HG03108 (cell line): ENCODE measurements around the gene NKPD1.

Experiments
- ATAC-seq: cut with Tn5 transposase; IDR thresholded peaks from one replicate; pipeline ENCODE4 v1.9.1; 2021; ENCODE audit warnings: moderate library complexity; ENCODE audit not compliant: unreplicated experiment

The NKPD1 gene

GRCh38 chr19:45156011-45156630, 4.7 kb downstream of the NKPD1 start:
- no peak for ATAC-seq

GRCh38 chr19:45154064-45154827, 6.5 kb downstream of the NKPD1 start:
- no peak for ATAC-seq

- ATAC-seq = no peak
These were observed 7.3 kb downstream of the NKPD1 start for GRCh38 chr19:45153339-45154063.

GRCh38 chr19:45152504-45153338, 8.1 kb downstream of the NKPD1 start:
- ATAC-seq = no peak

DNA sequence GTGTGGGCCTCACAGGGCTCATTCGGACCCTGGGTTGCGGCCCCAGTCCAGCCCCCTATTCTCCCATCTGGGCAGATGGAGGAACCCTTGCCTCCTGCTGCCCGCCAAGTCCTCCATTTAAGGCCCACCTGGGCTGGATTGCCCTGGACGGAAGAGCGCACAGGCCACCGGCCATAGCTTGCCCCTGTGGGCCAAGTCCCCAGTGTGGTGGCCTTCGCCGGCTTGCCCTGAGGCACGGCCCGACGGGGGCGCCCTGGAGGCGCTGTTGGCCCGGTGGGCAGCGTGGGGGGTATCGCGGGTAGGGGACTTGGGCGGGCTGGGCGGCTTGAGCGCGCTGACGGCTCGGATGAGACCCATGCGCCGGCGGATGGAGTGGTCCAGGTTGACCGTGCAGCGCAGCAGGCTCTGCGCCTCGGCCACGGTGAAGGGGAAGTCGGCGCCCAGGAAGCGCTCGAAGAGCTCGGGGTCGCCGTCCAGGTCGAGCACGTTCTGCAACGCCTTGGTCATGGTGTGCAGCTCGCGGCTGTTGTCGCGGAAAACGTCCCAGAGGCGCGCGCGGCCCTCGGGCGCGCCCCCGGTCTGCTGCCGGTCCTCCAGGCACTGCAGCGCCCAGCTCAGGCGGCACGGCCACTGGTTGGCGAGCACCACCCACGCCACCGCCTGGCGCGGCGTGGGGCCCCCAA, 8.8 kb downstream of the NKPD1 start:
- no peak for ATAC-seq

DNA sequence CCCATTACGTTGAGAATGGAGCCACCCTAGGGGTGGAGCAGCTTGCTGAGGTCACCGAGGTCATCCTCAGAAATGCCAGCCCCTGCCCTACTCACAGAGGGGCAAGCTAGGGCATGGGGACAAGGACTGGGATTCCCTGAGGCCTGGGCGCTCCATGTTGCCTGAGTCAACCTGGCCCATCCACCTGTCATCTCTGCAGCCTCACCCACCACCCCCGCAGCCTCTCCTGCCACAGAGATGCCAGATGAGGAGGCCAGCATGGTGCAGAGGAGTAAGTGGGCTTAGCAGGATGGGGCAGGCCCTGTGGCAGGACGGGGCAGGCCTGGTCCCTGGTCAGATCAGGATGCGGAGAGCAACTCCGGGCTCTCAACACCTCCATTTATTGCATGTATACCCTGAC, 9.5 kb downstream of the NKPD1 start:
- ATAC-seq = no peak

DNA sequence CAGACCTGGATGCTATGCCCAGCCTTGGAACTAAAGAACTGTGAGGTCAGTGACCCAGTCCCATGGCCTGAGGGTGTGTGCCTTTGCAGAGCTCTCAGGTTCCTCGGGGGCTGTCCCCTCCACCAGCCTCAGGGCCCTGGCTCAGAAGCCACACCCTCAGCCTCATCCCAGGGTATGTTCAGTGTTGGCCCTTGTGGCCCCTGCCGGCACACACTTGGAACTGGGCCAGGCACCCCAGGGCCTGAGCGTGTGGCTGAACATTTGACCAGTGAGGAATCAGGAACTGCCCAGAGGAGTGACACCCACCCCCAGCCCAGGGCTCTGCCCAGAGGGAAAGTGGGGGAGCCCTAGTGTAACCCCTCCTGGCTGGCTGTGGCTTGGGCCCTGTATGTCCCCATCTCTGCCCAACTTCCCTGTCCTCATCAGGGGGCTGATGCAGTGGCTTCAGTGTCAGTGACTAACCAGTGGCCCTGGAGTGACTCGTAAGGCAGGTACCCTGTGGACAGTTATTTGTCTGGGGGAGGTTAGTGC, 10.0 kb downstream of the NKPD1 start:
- ATAC-seq = no peak

GRCh38 chr19:45150180-45150579, 10.6 kb downstream of the NKPD1 start:
- ATAC-seq = no peak

DNA sequence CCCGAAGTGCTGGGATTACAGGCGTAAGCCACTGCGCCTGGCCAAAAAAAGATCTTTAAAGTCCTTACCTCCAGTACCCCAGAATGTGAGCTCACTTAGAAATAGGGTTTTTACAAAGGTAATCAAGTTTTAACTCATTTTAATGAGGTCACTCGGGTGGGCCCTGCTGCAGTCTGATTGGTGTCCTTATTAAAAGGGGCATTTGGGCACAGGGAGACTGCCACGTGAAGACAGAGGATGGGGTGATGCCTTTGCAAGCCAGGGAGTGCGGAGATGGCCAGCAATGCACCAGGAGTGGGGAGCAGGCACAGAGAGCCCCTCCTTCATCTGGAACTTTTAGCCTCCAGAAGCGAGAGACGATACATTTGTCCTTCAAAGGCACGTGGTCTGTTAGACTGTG, 11.7 kb downstream of the NKPD1 start:
- no peak for ATAC-seq

DNA sequence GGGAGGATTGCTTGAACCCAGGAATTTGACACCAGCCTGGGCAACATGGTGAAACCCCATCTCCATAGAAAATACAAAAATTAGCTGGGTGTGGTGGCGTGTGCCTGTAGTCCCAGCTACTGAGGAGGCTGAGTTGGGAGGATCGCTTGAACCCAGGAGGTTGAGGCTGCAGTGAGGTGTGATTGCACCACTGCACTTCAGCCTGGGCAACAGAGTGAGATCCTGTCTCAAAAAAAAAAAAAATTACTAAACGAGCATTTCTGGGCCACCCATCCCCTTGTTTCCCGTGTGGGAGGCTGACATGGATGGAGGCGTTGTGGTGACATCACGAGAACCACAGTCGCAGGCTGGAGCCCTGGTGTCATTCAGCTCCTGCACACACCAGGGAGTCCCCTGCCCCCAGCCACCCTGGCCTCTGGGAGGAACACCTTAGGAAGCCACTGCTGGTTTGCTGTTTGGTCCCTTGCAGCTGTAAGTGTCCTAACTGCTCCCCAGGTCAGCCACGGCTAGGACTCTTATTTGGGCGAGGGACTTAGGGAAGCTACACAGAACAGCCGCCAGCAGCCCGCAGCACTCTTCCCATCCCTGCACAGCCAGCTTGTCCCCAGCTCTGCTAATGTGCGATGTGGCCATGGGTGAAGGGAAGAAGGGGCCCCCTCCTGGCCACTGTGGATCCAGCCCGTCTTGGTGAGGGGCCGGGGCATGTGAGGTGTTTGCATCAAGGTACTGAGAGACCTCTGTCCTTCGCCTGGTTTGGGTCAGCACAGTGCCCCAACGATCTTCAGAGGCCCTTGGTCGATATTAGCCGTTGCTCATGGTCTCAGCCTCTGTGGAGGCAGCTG, 12.7 kb downstream of the NKPD1 start:
- no peak for ATAC-seq

- ATAC-seq = no peak
These were observed 14.0 kb downstream of the NKPD1 start for GRCh38 chr19:45146741-45147205.

DNA sequence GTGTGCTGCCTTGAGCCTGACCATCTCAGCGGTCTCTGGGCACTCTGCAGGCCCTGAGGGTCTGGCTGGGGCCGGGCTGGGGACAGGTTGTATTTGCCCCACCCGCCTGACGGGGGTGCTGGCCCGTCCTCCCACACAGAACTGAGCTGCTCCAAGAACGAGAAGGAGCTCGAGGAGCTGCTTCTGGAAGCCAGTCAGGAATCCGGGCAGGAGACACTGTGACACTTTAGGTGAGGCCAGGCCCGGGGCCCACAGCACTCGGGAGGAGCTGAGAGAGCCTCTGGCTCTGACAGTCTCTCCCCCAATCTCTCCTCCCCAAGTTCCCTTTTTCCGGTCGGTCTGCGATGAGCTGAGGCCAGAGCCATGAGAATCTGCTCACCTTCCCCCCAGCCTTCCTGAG, 14.5 kb downstream of the NKPD1 start:
- no peak for ATAC-seq

DNA sequence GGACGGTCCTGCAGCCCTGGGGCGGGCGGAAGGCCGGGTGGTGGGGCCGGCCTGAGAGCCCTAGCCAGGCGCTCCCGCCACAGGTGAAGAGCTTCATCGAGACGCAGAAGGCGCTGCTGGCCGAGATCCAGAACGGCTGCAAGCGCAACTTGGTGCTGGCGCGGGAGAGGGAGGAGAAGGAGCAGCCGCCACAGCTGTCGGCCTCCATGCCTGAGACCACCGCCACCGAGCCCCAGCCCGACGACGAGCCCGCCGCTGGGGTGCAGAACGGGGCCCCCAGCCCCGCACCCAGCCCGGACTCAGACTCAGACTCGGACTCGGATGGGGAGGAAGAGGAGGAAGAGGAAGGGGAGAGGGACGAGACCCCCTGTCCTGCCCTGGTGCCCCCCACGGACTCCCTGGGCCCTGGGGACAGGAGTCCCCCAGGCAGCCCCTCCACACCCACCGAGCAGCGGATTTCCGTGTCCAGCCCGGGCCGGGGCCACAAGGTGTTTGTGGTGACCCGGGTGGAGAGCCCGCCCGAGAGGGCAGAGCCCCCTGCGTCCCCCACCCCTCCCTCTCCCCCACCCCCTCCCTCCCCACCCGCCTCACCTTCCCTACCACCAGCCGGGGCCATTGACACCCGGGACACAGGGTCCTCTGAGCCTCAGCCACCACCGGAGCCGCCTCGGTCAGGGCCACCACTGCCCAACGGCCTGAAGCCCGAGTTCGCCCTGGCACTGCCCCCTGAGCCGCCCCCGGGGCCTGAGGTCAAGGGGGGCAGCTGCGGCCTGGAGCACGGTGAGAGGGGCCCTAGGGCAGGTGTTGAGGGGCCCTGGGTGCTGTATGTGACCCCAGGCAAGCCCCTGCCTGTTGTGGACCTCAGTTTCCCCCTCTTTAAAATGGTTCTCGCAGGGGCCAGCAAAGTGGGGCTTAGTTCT, 15.3 kb downstream of the NKPD1 start:
- no peak for ATAC-seq

DNA sequence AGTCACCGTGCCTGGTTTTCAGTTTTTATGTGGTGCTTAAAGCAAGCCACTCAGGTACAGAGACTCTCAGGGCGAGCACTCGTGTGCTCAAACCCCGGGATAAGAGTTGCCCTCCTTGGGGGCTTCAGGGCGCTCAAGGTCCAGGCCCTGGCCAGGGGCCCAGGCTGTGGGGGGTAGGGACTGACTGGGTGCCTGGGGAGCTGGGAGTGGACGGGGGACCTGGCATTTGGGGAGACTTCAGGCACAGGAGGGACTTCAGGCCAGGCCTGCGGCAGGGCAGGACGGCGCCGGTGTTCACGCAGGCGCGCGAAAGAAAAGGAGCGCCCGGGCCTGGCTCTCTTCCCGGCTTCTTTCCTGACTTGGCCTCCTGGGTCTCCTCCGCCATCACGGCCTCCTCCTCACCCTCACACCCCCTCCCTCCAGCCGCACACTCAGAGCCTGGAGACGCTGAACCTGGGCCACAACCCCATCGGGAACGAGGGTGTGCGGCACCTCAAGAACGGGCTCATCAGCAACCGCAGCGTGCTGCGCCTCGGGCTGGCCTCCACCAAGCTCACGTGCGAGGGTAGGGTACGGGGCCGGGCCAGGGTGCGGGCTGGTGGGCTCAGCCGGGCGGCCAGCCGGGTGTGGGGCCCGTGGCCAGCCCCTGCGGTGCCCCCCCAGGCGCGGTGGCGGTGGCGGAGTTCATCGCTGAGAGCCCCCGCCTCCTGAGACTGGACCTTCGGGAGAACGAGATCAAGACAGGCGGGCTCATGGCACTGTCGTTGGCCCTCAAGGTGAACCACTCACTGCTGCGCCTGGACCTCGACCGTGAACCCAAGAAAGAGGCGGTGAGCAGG, 16.1 kb downstream of the NKPD1 start:
- ATAC-seq = no peak

DNA sequence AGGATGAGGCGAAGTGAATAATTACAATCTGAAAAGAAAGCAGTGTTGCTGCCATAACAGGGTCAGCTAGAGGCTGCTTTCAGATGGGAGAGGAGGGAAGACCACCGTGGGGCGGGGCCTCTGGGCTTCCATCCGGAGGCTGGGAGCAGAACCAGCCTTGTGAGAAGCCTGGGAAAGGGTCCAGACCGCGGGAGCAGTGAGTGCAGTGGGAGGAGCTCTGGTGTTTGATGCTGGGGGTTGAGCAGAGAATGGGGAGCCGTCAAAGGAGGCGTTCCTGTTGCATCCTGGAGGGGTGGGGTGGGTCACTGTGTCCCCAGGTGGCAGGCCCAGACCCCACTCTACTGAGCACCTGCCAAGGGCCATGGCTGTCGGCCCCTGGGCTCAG, 18.1 kb downstream of the NKPD1 start:
- no peak for ATAC-seq

DNA sequence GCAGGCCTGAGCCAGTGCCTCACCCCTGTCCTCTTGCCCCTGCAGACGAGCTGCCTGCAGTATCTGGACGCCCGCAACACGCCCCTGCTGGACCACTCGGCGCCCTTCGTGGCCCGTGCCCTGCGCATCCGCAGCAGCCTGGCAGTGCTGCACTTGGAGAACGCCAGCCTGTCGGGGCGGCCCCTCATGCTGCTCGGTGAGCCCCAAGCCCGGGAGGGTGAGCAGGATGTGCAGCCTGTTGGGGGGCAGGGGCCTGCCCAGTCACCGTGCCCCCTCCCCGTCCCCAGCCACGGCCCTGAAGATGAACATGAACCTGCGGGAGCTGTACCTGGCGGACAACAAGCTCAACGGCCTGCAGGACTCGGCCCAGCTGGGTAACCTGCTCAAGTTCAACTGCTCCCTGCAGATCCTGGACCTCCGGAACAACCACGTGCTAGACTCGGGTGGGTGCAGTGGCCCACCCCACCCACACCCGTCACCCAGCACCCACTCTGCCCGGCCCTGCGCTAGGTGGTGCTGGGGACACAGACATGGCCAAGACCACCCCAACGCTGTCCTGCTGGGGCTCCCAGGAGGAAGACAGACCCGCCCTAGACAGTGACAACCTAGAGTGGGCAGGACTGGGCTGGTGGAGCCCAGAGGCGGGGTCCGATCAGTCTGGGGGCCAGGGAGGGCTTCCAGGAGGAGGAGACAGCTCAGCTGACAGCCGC, 18.6 kb downstream of the NKPD1 start:
- ATAC-seq = no peak
